HepG2 (cell line): ENCODE measurements around the gene RPL32. TPM values are rescaled to one million over a fixed set of nuclear protein-coding genes. Genes with fewer than 3 reads are reported as not detected.

Source experiments
- CSRNP1 ChIP-seq: sonication (generic); formaldehyde crosslinking; IDR thresholded peaks from 2 replicates; pipeline ENCODE4 v1.8.1; 2023; ENCODE audit warnings: mild to moderate bottlenecking, missing genetic modification reagents
- EEA1 ChIP-seq: sonication (generic); formaldehyde crosslinking; IDR thresholded peaks from 2 replicates; pipeline ENCODE4 v1.5.1; 2020; ENCODE audit warnings: mild to moderate bottlenecking, missing genetic modification reagents, borderline replicate concordance
- GTF3A ChIP-seq: sonication (generic); formaldehyde crosslinking; conservative IDR thresholded peaks from 2 replicates; pipeline ENCODE4 v1.4.0; 2020; ENCODE audit warnings: mild to moderate bottlenecking, missing genetic modification reagents
- HOMEZ ChIP-seq: IDR thresholded peaks from 2 replicates; pipeline ENCODE4 v1.6.1; 2016; ENCODE audit warnings: low read depth
- ISL2 ChIP-seq: sonication (generic); formaldehyde crosslinking; IDR thresholded peaks from 2 replicates; pipeline ENCODE4 v1.5.0; 2020; ENCODE audit warnings: missing genetic modification reagents
- KAT8 ChIP-seq: IDR thresholded peaks from 2 replicates; pipeline ENCODE4 v1.6.1; 2016; ENCODE audit warnings: missing genetic modification reagents, missing compliant biosample characterization
- MLLT10 ChIP-seq: sonication (generic); formaldehyde crosslinking; IDR thresholded peaks from 2 replicates; pipeline ENCODE4 v1.4.0; 2020; ENCODE audit warnings: missing genetic modification reagents
- NFYB ChIP-seq: sonication (generic); formaldehyde crosslinking; IDR thresholded peaks from 2 replicates; pipeline ENCODE4 v1.4.0; 2020; ENCODE audit warnings: missing genetic modification reagents
- PAXIP1 ChIP-seq: sonication (generic); formaldehyde crosslinking; conservative IDR thresholded peaks from 2 replicates; pipeline ENCODE4 v1.4.0; 2020; ENCODE audit warnings: mild to moderate bottlenecking, missing genetic modification reagents, moderate library complexity
- PCBP1 ChIP-seq: fragments of 200-400 bp; formaldehyde crosslinking; IDR thresholded peaks from 2 replicates; pipeline ENCODE4 v1.6.1; 2017; ENCODE audit warnings: mild to moderate bottlenecking, low read depth, low read length, borderline replicate concordance
- SNRNP70 ChIP-seq: fragments of 200-400 bp; formaldehyde crosslinking; IDR thresholded peaks from 2 replicates; pipeline ENCODE4 v1.6.1; 2017; ENCODE audit warnings: mild to moderate bottlenecking, low read depth, low read length, moderate library complexity
- TAF15 ChIP-seq: fragments of 200-400 bp; formaldehyde crosslinking; IDR thresholded peaks from one replicate; pipeline ENCODE4 v1.6.1; 2018; ENCODE audit warnings: mild to moderate bottlenecking, low read depth, low read length; ENCODE audit not compliant: poor library complexity, severe bottlenecking
- ZFP1 ChIP-seq: IDR thresholded peaks from 2 replicates; pipeline ENCODE4 v1.6.1; 2016
- ZKSCAN1 ChIP-seq: fragments of 150-350 bp; IDR thresholded peaks from 2 replicates; pipeline ENCODE4 v1.6.1; 2014; ENCODE audit warnings: low read length
- ZMAT5 ChIP-seq: sonication (generic); formaldehyde crosslinking; IDR thresholded peaks from 2 replicates; pipeline ENCODE4 v1.5.0; 2020; ENCODE audit warnings: mild to moderate bottlenecking, low read depth, missing genetic modification reagents, borderline replicate concordance
- ZNF367 ChIP-seq: sonication (generic); formaldehyde crosslinking; IDR thresholded peaks from 2 replicates; pipeline ENCODE4 v1.4.0; 2020; ENCODE audit warnings: missing genetic modification reagents, borderline replicate concordance
- ZNF678 ChIP-seq: sonication (generic); formaldehyde crosslinking; IDR thresholded peaks from 2 replicates; pipeline ENCODE4 v1.4.0; 2020; ENCODE audit warnings: mild to moderate bottlenecking, missing genetic modification reagents
- ZNF747 ChIP-seq: sonication (generic); formaldehyde crosslinking; IDR thresholded peaks from 2 replicates; pipeline ENCODE4 v1.8.1; 2023; ENCODE audit warnings: missing genetic modification reagents, mild to moderate bottlenecking, borderline replicate concordance
- ZNF770 ChIP-seq: sonication (generic); formaldehyde crosslinking; IDR thresholded peaks from 2 replicates; pipeline ENCODE4 v1.5.0; 2020; ENCODE audit warnings: mild to moderate bottlenecking, missing genetic modification reagents
- ZSCAN21 ChIP-seq: sonication (generic); formaldehyde crosslinking; IDR thresholded peaks from 2 replicates; pipeline ENCODE4 v1.8.0; 2022; ENCODE audit warnings: mild to moderate bottlenecking, missing genetic modification reagents, moderate library complexity, borderline replicate concordance
- polyA plus RNA-seq, 8 experiments: library from polyadenylated mRNA; depleted of rRNA in 3 of 8; stranded (reverse) in 7 of 8; unstranded in 1 of 8; fragments of >200 nt; fragmentation: Illumina TruSeq in 4 of 8; extraction: Trizol in 4 of 8; gene quantifications; 2 replicates each; pipeline versions ENCODE4 v1.2.1 to v1.2.3, GENCODE V29; 2011 to 2016; ENCODE audit warnings: low read depth in 4 of 8, missing spikeins in 1 of 8, mixed read lengths in 1 of 8; ENCODE audit not compliant: insufficient read depth in 1 of 8
- total RNA-seq, 5 experiments: library from RNA; depleted of rRNA; stranded (reverse); fragments of >200 nt; fragmentation: Illumina TruSeq; extraction: Trizol; gene quantifications; 2 replicates each; pipeline ENCODE4 v1.2.3, GENCODE V29; 2016; ENCODE audit warnings: low read depth in 1 of 5

RPL32 gene
- total and polyA plus RNA-seq, 2 of the 13 experiments (the other 11 are each of a cell fraction or from before 2014, with no cell fraction given), result 1,781 to 2,401 TPM

- peak; percentile 32; the same call in 1 of the 2 replicates for TF ChIP-seq HOMEZ (CRISPR knock-in tag)
- peak; percentile 26; the same call in 1 of the 2 replicates for TF ChIP-seq ZSCAN21 (CRISPR knock-in tag)
- TF ChIP-seq ZKSCAN1, result no peak
- peak; percentile 80 for TF ChIP-seq EEA1 (CRISPR knock-in tag)
- TF ChIP-seq ISL2 (CRISPR knock-in tag), result no peak
- peak; percentile 69; the same call in 1 of the 2 replicates for TF ChIP-seq CSRNP1 (CRISPR knock-in tag)
- TF ChIP-seq ZFP1 (CRISPR knock-in tag), result 0 out of 2 replicates have a peak, but pooled peaks have one; percentile 24
- peak; percentile 51 for TF ChIP-seq NFYB (CRISPR knock-in tag)
- no peak for TF ChIP-seq ZNF770 (CRISPR knock-in tag)
- no peak for TF ChIP-seq ZNF367 (CRISPR knock-in tag)
- no peak for TF ChIP-seq GTF3A (CRISPR knock-in tag)
- TF ChIP-seq ZMAT5 (CRISPR knock-in tag), result no peak
- no peak for TF ChIP-seq PAXIP1 (CRISPR knock-in tag)
- TF ChIP-seq PCBP1, result no peak
- TF ChIP-seq SNRNP70, result no peak
- TF ChIP-seq ZNF747 (CRISPR knock-in tag), result no peak
- TF ChIP-seq KAT8 (CRISPR knock-in tag), result peak; percentile 34; the same call in 1 of the 2 replicates
- no peak for TF ChIP-seq TAF15
- TF ChIP-seq MLLT10 (CRISPR knock-in tag), result no peak
- no peak for TF ChIP-seq ZNF678 (CRISPR knock-in tag)
These were observed 31.2 kb downstream of the RPL32 start (continued) for GRCh38 chr3:12810013-12810780.
